Keratinocyte (primary cell): Measurements from ENCODE around the gene TSPAN4. TPM values are rescaled to one million over a fixed set of nuclear protein-coding genes. Genes with fewer than 3 reads are reported as not detected.

ENCODE experiments used
- DNase-seq: peaks from one replicate; pipeline ENCODE4 v3.0.0-alpha.2; 2011; ENCODE audit warnings: low read depth, missing footprints, low spot score
- FAIRE-seq: peaks from 2 replicates; lab custom pipeline; 2011; peaks lifted over from hg19 to GRCh38; lab: Jason Lieb, UNC
- H2AFZ ChIP-seq: 2 replicates; pipeline ENCODE4 v1.6.0; 2012; ENCODE audit warnings: low read length, control low read depth, inconsistent platforms; ENCODE audit not compliant: control insufficient read depth
- H3K27ac ChIP-seq: 2 replicates; pipeline ENCODE4 v1.5.1; 2011; ENCODE audit warnings: low read length; ENCODE audit not compliant: control insufficient read depth, insufficient read depth
- H3K27me3 ChIP-seq: 3 replicates; pipeline ENCODE4 v1.6.0; 2011; ENCODE audit warnings: low read length; ENCODE audit not compliant: control insufficient read depth, insufficient read depth; ENCODE audit errors: extremely low read depth
- H3K36me3 ChIP-seq, 2 experiments: 2 replicates in 1 of 2; 3 replicates in 1 of 2; pipeline ENCODE4 v1.5.1; 2011; ENCODE audit warnings: low read length in 2 of 2, mild to moderate bottlenecking in 1 of 2; ENCODE audit not compliant: control insufficient read depth in 2 of 2, insufficient read depth in 2 of 2; ENCODE audit errors: extremely low read depth in 1 of 2
- H3K4me1 ChIP-seq: 3 replicates; pipeline ENCODE4 v1.5.1; 2011; ENCODE audit warnings: low read length; ENCODE audit not compliant: control insufficient read depth, insufficient read depth; ENCODE audit errors: extremely low read depth
- H3K4me2 ChIP-seq: 3 replicates; pipeline ENCODE4 v1.6.0; 2011; ENCODE audit warnings: low read depth, low read length; ENCODE audit not compliant: control insufficient read depth, insufficient read depth; ENCODE audit errors: extremely low read depth
- H3K4me3 ChIP-seq, 3 experiments: fragments of 200-600 bp in 1 of 3; sonication (generic) in 1 of 3; 2 replicates in 2 of 3; 3 replicates in 1 of 3; pipeline ENCODE4 v1.5.1; 2011 to 2016; ENCODE audit warnings: low read length in 3 of 3, mild to moderate bottlenecking in 3 of 3, control low read depth in 2 of 3, inconsistent platforms in 1 of 3, low read depth in 1 of 3, mixed read lengths in 1 of 3, mixed run types in 1 of 3, moderate library complexity in 1 of 3; ENCODE audit not compliant: control insufficient read depth in 2 of 3, insufficient read depth in 2 of 3; ENCODE audit errors: extremely low read depth in 1 of 3
- H3K79me2 ChIP-seq: 2 replicates; pipeline ENCODE4 v1.6.0; 2012; ENCODE audit warnings: low read length; ENCODE audit not compliant: control insufficient read depth, insufficient read depth
- H3K9ac ChIP-seq: 3 replicates; pipeline ENCODE4 v1.6.0; 2011; ENCODE audit warnings: low read length; ENCODE audit not compliant: control insufficient read depth, insufficient read depth; ENCODE audit errors: extremely low read depth
- H3K9me1 ChIP-seq: 3 replicates; pipeline ENCODE4 v1.6.0; 2011; ENCODE audit warnings: low read length; ENCODE audit not compliant: control insufficient read depth, insufficient read depth; ENCODE audit errors: extremely low read depth
- H3K9me3 ChIP-seq: 2 replicates; pipeline ENCODE4 v1.5.1; 2012; ENCODE audit warnings: low read depth, low read length; ENCODE audit not compliant: control insufficient read depth
- H4K20me1 ChIP-seq: 3 replicates; pipeline ENCODE4 v1.6.0; 2011; ENCODE audit warnings: low read length; ENCODE audit not compliant: control insufficient read depth, insufficient read depth; ENCODE audit errors: extremely low read depth
- EZH2 ChIP-seq: IDR thresholded peaks from one replicate; pipeline ENCODE4 v1.6.1; 2012; ENCODE audit warnings: inconsistent platforms, mild to moderate bottlenecking, low read length, moderate library complexity
- dilution Hi-C: fragments of 300-500 bp; cut with MboI; formaldehyde crosslinking; loops from one replicate; pipeline ENCODE4 v1.7.0; 2020; ENCODE audit warnings: low sequenced_read_pairs; ENCODE audit not compliant: extremely low pct_ligation_motif_present
- polyA plus RNA-seq, 5 experiments: library from polyadenylated mRNA; depleted of rRNA in 3 of 5; stranded (reverse) in 3 of 5; stranded (forward) in 1 of 5; unstranded in 1 of 5; fragments of >200 nt; gene quantifications; 1 replicate in 1 of 5; 2 replicates in 3 of 5; 3 replicates in 1 of 5; pipeline versions ENCODE4 v1.2.1 to v1.2.3, GENCODE V29; 2011 to 2012; ENCODE audit warnings: missing spikeins in 2 of 5, low read depth in 1 of 5, low replicate concordance in 1 of 5
- TF ChIP-seq, protein P1 (sequence below), 3 experiments: IDR thresholded peaks in 1 of 3; conservative IDR thresholded peaks in 1 of 3; optimal IDR thresholded peaks in 1 of 3; 2 replicates in 2 of 3; 3 replicates in 1 of 3; pipeline versions ENCODE3 to v1.5.1; 2011; ENCODE audit warnings: low read length in 3 of 3, mild to moderate bottlenecking in 3 of 3, moderate library complexity in 2 of 3, control low read depth in 1 of 3, inconsistent platforms in 1 of 3; ENCODE audit not compliant: insufficient read depth in 2 of 3; ENCODE audit errors: extremely low read depth in 1 of 3

Gene TSPAN4
- polyA plus RNA-seq, 1 donor (not counting 4 experiments of a cell fraction or from before 2014, with no cell fraction given): 42.1 TPM

DNA sequence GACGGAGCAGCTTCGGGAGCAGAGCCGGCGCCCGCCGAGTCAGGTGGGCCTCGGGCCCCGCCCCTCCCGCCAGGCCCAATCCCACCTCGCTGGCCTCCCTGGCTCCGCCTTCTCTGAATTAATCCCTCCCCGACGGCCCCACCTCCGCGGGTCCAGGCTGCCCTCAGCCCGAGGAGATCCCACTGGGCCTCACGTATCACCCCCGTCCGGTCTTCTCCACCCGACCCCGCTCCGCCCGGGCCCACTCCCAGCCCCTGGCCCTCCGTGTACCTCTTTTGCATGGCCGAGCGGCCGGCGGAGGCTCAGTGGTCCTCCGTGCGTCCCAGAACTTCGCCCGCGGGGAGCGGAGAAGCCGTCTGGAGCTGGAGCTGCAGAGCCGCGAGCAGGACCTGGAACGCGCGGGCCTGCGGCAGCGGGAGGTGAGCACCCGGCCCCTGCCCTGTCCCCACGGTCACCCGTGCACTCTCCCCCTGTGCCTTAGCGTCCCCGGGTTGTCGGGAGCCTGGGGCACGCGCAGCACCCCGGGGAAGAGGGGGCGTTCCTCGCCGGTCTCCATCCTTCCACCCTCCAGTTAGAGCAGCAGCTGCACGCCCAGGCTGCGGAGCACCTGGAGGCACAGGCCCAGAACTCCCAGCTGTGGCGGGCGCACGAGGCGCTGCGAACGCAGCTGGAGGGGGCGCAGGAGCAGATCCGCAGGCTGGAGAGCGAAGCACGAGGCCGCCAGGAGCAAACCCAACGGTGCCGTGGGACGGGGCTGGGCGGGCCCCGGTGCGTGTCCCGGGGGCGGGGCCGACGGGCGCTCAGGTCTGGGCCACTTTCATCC, 12.1 kb upstream of the TSPAN4 start:
- Histone ChIP-seq H3K79me2 (peaks cover 19% of the 10 kb centered on the region), H3K4me3 (peak overlapping the region; percentile 27 to 53 (median 42)), H3K27me3 (peaks cover 50% of the 10 kb centered on the region), H3K27ac (no peak overlapping the region), H4K20me1 (peaks cover 2% of the 10 kb centered on the region), H3K4me1 (peaks cover 47% of the 10 kb centered on the region), H3K9ac (peak overlapping the region; percentile 4), H2AFZ (peak overlapping the region; percentile 49), H3K4me2 (peak overlapping the region; percentile 76), H3K9me1 (no peaks in the 10 kb centered on the region), H3K36me3 (peaks cover 0 to under 1% of the 10 kb centered on the region in 2 experiments), H3K9me3 (no peaks in the 10 kb centered on the region)
- DNase-seq (no peak), FAIRE-seq (no peak)
- peak; percentile 18 for TF ChIP-seq EZH2
- TF ChIP-seq, protein P1, sequence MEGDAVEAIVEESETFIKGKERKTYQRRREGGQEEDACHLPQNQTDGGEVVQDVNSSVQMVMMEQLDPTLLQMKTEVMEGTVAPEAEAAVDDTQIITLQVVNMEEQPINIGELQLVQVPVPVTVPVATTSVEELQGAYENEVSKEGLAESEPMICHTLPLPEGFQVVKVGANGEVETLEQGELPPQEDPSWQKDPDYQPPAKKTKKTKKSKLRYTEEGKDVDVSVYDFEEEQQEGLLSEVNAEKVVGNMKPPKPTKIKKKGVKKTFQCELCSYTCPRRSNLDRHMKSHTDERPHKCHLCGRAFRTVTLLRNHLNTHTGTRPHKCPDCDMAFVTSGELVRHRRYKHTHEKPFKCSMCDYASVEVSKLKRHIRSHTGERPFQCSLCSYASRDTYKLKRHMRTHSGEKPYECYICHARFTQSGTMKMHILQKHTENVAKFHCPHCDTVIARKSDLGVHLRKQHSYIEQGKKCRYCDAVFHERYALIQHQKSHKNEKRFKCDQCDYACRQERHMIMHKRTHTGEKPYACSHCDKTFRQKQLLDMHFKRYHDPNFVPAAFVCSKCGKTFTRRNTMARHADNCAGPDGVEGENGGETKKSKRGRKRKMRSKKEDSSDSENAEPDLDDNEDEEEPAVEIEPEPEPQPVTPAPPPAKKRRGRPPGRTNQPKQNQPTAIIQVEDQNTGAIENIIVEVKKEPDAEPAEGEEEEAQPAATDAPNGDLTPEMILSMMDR (optimal IDR thresholded peaks at IDR 0.05 in 1 of 3, IDR thresholded peaks at IDR 0.05 in 1 of 3, conservative IDR thresholded peaks at IDR 0.05 in 1 of 3; ENCODE audit: extremely low read depth in 1 of 3, insufficient read depth in 2 of 3, low read length in 3 of 3): no peak
- dilution Hi-C loops: no loop called here

DNA sequence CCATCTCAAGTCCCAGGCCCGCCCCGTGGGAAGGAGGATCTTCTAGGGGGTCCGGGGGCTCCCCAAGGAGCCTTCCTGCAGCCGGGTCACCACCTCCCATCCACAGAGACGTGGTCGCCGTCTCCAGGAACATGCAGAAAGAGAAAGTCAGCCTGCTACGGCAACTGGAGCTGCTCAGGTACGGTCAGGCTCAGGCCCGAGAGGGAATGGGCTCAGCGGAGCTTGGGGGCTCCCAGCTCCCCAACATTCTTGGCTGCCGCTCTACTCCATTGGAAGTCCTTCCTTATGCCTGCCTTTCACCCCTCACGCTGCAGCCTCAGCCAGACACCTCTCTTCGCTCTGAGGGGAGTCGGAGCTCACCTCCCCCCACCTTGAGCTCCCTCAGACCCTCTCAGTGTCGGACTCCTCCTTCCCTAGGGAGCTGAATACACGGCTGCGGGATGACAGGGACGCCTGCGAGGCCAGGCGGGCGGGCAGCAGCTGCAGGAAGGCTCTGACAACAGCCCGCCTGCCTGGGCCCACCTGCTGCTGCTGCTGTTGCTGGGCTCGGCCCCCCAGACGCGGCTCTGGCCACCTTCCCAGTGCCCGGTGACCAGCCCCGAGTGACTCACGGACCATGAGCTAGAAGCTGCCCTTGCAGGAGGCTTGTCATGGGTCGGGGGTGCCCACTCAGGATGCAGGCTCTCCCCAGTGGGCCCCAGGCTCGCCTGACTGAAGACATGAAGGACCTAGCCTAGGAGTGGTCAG, 11.4 kb upstream of the TSPAN4 start:
- H3K27me3 ChIP-seq: peaks cover 49% of the 10 kb centered on the region
- dilution Hi-C loops: no loop called here
- H3K4me1 ChIP-seq: peaks cover 47% of the 10 kb centered on the region

More for the DNA sequence above, 11.4 kb upstream of the TSPAN4 start:
- peak overlapping the region in 1 of 3 experiments; percentile 42 for H3K4me3 ChIP-seq
- no peak overlapping the region for H3K9ac ChIP-seq
- H3K4me2 ChIP-seq: peak overlapping the region; percentile 76
- no peak overlapping the region for H2AFZ ChIP-seq
- no peaks in the 10 kb centered on the region for H3K9me3 ChIP-seq
- TF ChIP-seq, protein P1 (optimal IDR thresholded peaks at IDR 0.05 in 1 of 3, IDR thresholded peaks at IDR 0.05 in 1 of 3, conservative IDR thresholded peaks at IDR 0.05 in 1 of 3; ENCODE audit: extremely low read depth in 1 of 3, insufficient read depth in 2 of 3, low read length in 3 of 3): no peak
- TF ChIP-seq EZH2: no peak
- peaks cover 2% of the 10 kb centered on the region for H4K20me1 ChIP-seq
- DNase-seq (no peak), FAIRE-seq (no peak)
- H3K79me2 ChIP-seq: peaks cover 25% of the 10 kb centered on the region
- H3K27ac ChIP-seq: no peak overlapping the region
- no peaks in the 10 kb centered on the region for H3K9me1 ChIP-seq
- H3K36me3 ChIP-seq: peaks cover 0 to 2% of the 10 kb centered on the region in 2 experiments
